NT2/D1 (cell line): ENCODE measurements around the gene NRP1.
"Not testable (repeated sequence)": the region's sequence is repeated elsewhere in the genome, so short reads cannot be mapped to it uniquely, and the experiment has no call there.

Experiments
- DNase-seq: peaks from one replicate; pipeline ENCODE4 v3.0.0-alpha.2; 2011; ENCODE audit warnings: low read depth, low spot score
- H3K27me3 ChIP-seq: 2 replicates; pipeline ENCODE4 v1.6.0; 2011; ENCODE audit warnings: mild to moderate bottlenecking; ENCODE audit not compliant: insufficient read length, insufficient read depth
- H3K36me3 ChIP-seq: 2 replicates; pipeline ENCODE4 v1.6.1; 2011; ENCODE audit warnings: mild to moderate bottlenecking, low read length, mixed read lengths; ENCODE audit not compliant: insufficient read depth, insufficient read length
- H3K4me1 ChIP-seq: 2 replicates; pipeline ENCODE4 v1.5.1; 2011; ENCODE audit not compliant: insufficient read depth, insufficient read length
- H3K4me3 ChIP-seq: 2 replicates; pipeline ENCODE4 v1.5.1; 2011; ENCODE audit warnings: low read depth; ENCODE audit not compliant: insufficient read length
- H3K9ac ChIP-seq: 2 replicates; pipeline ENCODE4 v1.6.0; 2011; ENCODE audit warnings: low read depth; ENCODE audit not compliant: insufficient read length
- H3K9me3 ChIP-seq: 2 replicates; pipeline ENCODE4 v1.5.1; 2011; ENCODE audit warnings: mild to moderate bottlenecking, low read length; ENCODE audit not compliant: insufficient read depth
- SUZ12 ChIP-seq: IDR thresholded peaks from 2 replicates; pipeline ENCODE4 v1.6.1; 2011; ENCODE audit not compliant: insufficient read length, insufficient read depth; ENCODE audit errors: extremely low read depth
- YY1 ChIP-seq: IDR thresholded peaks from 2 replicates; pipeline ENCODE4 v1.6.1; 2011; ENCODE audit not compliant: insufficient read length, insufficient read depth
- ZNF274 ChIP-seq: IDR thresholded peaks from 2 replicates; pipeline ENCODE4 v1.6.1; 2011; ENCODE audit warnings: mild to moderate bottlenecking, low read depth, low read length

The NRP1 gene

GRCh38 chr10:33224251-33224965, 110.1 kb downstream of the NRP1 start:
- no peak for DNase-seq
- H3K27me3 ChIP-seq = no peaks in the 10 kb centered on the region
- H3K4me3 ChIP-seq = no peak overlapping the region
- H3K9me3 ChIP-seq = no peaks in the 10 kb centered on the region
- no peaks in the 10 kb centered on the region for H3K4me1 ChIP-seq
- no peak overlapping the region for H3K9ac ChIP-seq
- TF ChIP-seq ZNF274 (no peak), SUZ12 (no peak), YY1 (no peak)
- peaks cover 4% of the 10 kb centered on the region for H3K36me3 ChIP-seq

GRCh38 chr10:33223326-33224000, 111.0 kb downstream of the NRP1 start:
- TF ChIP-seq ZNF274 (no peak), YY1 (no peak), SUZ12 (no peak)
- Histone ChIP-seq H3K36me3 (peaks cover 4% of the 10 kb centered on the region), H3K27me3 (no peaks in the 10 kb centered on the region), H3K9me3 (no peaks in the 10 kb centered on the region), H3K4me3 (no peak overlapping the region), H3K9ac (no peak overlapping the region), H3K4me1 (no peaks in the 10 kb centered on the region)
- no peak for DNase-seq

- not testable (repeated sequence) for H3K9ac ChIP-seq
Observed at GRCh38 chr10:33222304-33222703, 112.2 kb downstream of the NRP1 start.

GRCh38 chr10:33217854-33218253, 116.6 kb downstream of the NRP1 start:
- TF ChIP-seq ZNF274 (no peak), SUZ12 (no peak), YY1 (no peak)
- H3K36me3 ChIP-seq = peaks cover 2% of the 10 kb centered on the region
- H3K4me1 ChIP-seq = no peaks in the 10 kb centered on the region
- DNase-seq = no peak
- H3K4me3 ChIP-seq = no peak overlapping the region
- no peaks in the 10 kb centered on the region for H3K27me3 ChIP-seq
- no peaks in the 10 kb centered on the region for H3K9me3 ChIP-seq
- H3K9ac ChIP-seq = no peak overlapping the region

More at GRCh38 chr10:33222304-33222703, 112.2 kb downstream of the NRP1 start:
- DNase-seq, H3K4me3 ChIP-seq, H3K27me3 ChIP-seq, H3K4me1 ChIP-seq, H3K36me3 ChIP-seq, H3K9me3 ChIP-seq: not testable (repeated sequence)

GRCh38 chr10:33216661-33217427, 117.6 kb downstream of the NRP1 start:
- H3K9me3 ChIP-seq = no peaks in the 10 kb centered on the region
- no peaks in the 10 kb centered on the region for H3K27me3 ChIP-seq
- no peaks in the 10 kb centered on the region for H3K4me1 ChIP-seq
- no peak overlapping the region for H3K9ac ChIP-seq
- peaks cover 2% of the 10 kb centered on the region for H3K36me3 ChIP-seq
- TF ChIP-seq ZNF274 (no peak), YY1 (no peak), SUZ12 (no peak)
- DNase-seq = no peak
- no peak overlapping the region for H3K4me3 ChIP-seq

GRCh38 chr10:33215635-33216034, 118.8 kb downstream of the NRP1 start:
- Histone ChIP-seq H3K36me3 (peaks cover 2% of the 10 kb centered on the region), H3K9me3 (no peaks in the 10 kb centered on the region), H3K9ac (no peak overlapping the region), H3K27me3 (no peaks in the 10 kb centered on the region), H3K4me1 (no peaks in the 10 kb centered on the region), H3K4me3 (no peak overlapping the region)
- no peak for DNase-seq
- no peak for TF ChIP-seq YY1
- TF ChIP-seq SUZ12 = no peak
- no peak for TF ChIP-seq ZNF274

- H3K36me3 ChIP-seq = peaks cover 2% of the 10 kb centered on the region
- no peaks in the 10 kb centered on the region for H3K9me3 ChIP-seq
Observed at GRCh38 chr10:33215154-33215553, 119.3 kb downstream of the NRP1 start.

More at GRCh38 chr10:33215154-33215553, 119.3 kb downstream of the NRP1 start:
- TF ChIP-seq YY1 (no peak), SUZ12 (no peak), ZNF274 (no peak)
- H3K9ac ChIP-seq = no peak overlapping the region
- H3K4me1 ChIP-seq = no peaks in the 10 kb centered on the region
- no peaks in the 10 kb centered on the region for H3K27me3 ChIP-seq
- DNase-seq = no peak
- no peak overlapping the region for H3K4me3 ChIP-seq
